Measurements from ENCODE around the gene GTPBP1. TPM values are rescaled to one million over a fixed set of nuclear protein-coding genes. Genes with fewer than 3 reads are reported as not detected.

GTPBP1 gene
- total RNA-seq, 1 experiment from 2014 or later: 8.3 TPM

Other genes with a start within 250 kb of the GTPBP1 start
- gene KDELR3, start 237.8 kb upstream of the GTPBP1 start, total RNA-seq (2014; rRNA removed; shearing (Covaris generic)): 18.4 and 24.4 TPM in 2 replicates
- 241 and 273 TPM in 2 replicates for gene DDX17, start 199.6 kb upstream of the GTPBP1 start, total RNA-seq (2014; rRNA removed; shearing (Covaris generic))
- 0.10 and 0.28 TPM in 2 replicates for gene DMC1, start 135.8 kb upstream of the GTPBP1 start, total RNA-seq (2014; rRNA removed; shearing (Covaris generic))
- 0.83 and 2.5 TPM in 2 replicates for gene FAM227A, start 49.6 kb upstream of the GTPBP1 start, total RNA-seq (2014; rRNA removed; shearing (Covaris generic))
- gene CBY1, start 49.3 kb upstream of the GTPBP1 start, total RNA-seq (2014; rRNA removed; shearing (Covaris generic)): 15.9 and 25.9 TPM in 2 replicates
- 58.0 and 67.7 TPM in 2 replicates for gene TOMM22, start 24.0 kb upstream of the GTPBP1 start, total RNA-seq (2014; rRNA removed; shearing (Covaris generic))
- gene JOSD1, start 5.0 kb upstream of the GTPBP1 start, total RNA-seq (2014; rRNA removed; shearing (Covaris generic)): 43.3 and 44.5 TPM in 2 replicates
- gene SUN2, start 50.1 kb downstream of the GTPBP1 start, total RNA-seq (2014; rRNA removed; shearing (Covaris generic)): 61.3 and 77.4 TPM in 2 replicates
- gene DNAL4, start 88.2 kb downstream of the GTPBP1 start, total RNA-seq (2014; rRNA removed; shearing (Covaris generic)): 11.7 TPM in 2 replicates
- gene NPTXR, start 138.1 kb downstream of the GTPBP1 start, total RNA-seq (2014; rRNA removed; shearing (Covaris generic)): 1.9 and 2.7 TPM in 2 replicates
- gene CBX6, start 166.3 kb downstream of the GTPBP1 start, total RNA-seq (2014; rRNA removed; shearing (Covaris generic)): 20.1 and 20.9 TPM in 2 replicates

Data from A172 (cell line).